Right kidney (tissue), 9 donors: ENCODE measurements around the gene CLTB.
A peak's percentile ranks its signal among the peaks of the same experiment; 100 is the strongest.
"Not testable (repeated sequence)": the region's sequence is repeated elsewhere in the genome, so short reads cannot be mapped to it uniquely, and the experiment has no call there.

Source experiments
- DNase-seq: peaks from one replicate; pipeline ENCODE4 v3.0.0-alpha.2; 2016
- long read RNA-seq, 8 donors: transcript quantifications; one replicate each; lab custom pipeline, GENCODE V29; 2026

Gene CLTB
- long read RNA-seq, donor 1, transcript CLTB-202 (5 exons, 1,161 nt), result major isoform, 48 of 68 reads
- long read RNA-seq, donor 1, partial matches to known transcripts, result 18 of 68 reads
- long read RNA-seq, donor 1, other reads (novel, unspliced or antisense), result 0 of 68 reads
- long read RNA-seq, donor 2, transcript CLTB-202 (5 exons, 1,161 nt), result major isoform, 28 of 36 reads
- long read RNA-seq, donor 2, partial matches to known transcripts, result 8 of 36 reads
- long read RNA-seq, donor 2, other reads (novel, unspliced or antisense), result 0 of 36 reads
- long read RNA-seq, donor 3, transcript CLTB-202 (5 exons, 1,161 nt), result major isoform, 17 of 17 reads
- long read RNA-seq, donor 3, partial matches to known transcripts, result 0 of 17 reads
- long read RNA-seq, donor 3, other reads (novel, unspliced or antisense), result 0 of 17 reads
- long read RNA-seq, donor 4, transcript CLTB-202 (5 exons, 1,161 nt), result major isoform, 24 of 38 reads
- long read RNA-seq, donor 4, partial matches to known transcripts, result 14 of 38 reads
- long read RNA-seq, donor 4, other reads (novel, unspliced or antisense), result 0 of 38 reads
- long read RNA-seq, donor 5, transcript CLTB-202 (5 exons, 1,161 nt), result major isoform, 32 of 34 reads
- long read RNA-seq, donor 5, partial matches to known transcripts, result 0 of 34 reads
- long read RNA-seq, donor 5, other reads (novel, unspliced or antisense), result 0 of 34 reads
- long read RNA-seq, donor 6, transcript CLTB-202 (5 exons, 1,161 nt), result major isoform, 26 of 48 reads
- long read RNA-seq, donor 6, partial matches to known transcripts, result 21 of 48 reads
- long read RNA-seq, donor 6, other reads (novel, unspliced or antisense), result 0 of 48 reads
- long read RNA-seq, donor 7, transcript CLTB-202 (5 exons, 1,161 nt), result major isoform, 42 of 49 reads
- long read RNA-seq, donor 7, partial matches to known transcripts, result 6 of 49 reads
- long read RNA-seq, donor 7, other reads (novel, unspliced or antisense), result 0 of 49 reads
- long read RNA-seq, donor 8, transcript CLTB-202 (5 exons, 1,161 nt), result major isoform, 34 of 40 reads
- long read RNA-seq, donor 8, partial matches to known transcripts, result 5 of 40 reads
- long read RNA-seq, donor 8, other reads (novel, unspliced or antisense), result 0 of 40 reads

GRCh38 chr5:176415952-176416924 lies at the start of gene CLTB:
Gene CLTB, minus strand, starts transcription at chr5:176416539. Its CDS starts 176 bp downstream, at chr5:176416363.
- DNase-seq, result peak; percentile 91

GRCh38 chr5:176463113-176463764 lies 46.9 kb upstream of the CLTB start:
- no peak for DNase-seq

- DNase-seq, result no peak
These were observed 45.0 kb upstream of the CLTB start for GRCh38 chr5:176461349-176461748.

GRCh38 chr5:176458904-176459561 lies 42.7 kb upstream of the CLTB start:
- no peak for DNase-seq

GRCh38 chr5:176454724-176455394 lies 38.5 kb upstream of the CLTB start:
- no peak for DNase-seq

- DNase-seq, result no peak
These were observed 33.7 kb upstream of the CLTB start for GRCh38 chr5:176450077-176450476.

GRCh38 chr5:176447978-176448608 lies 31.8 kb upstream of the CLTB start, which contains the start of gene FAF2:
Gene FAF2, plus strand, starts transcription at chr5:176448385. Its CDS starts 23 bp downstream, at chr5:176448408.
- peak; percentile 96 for DNase-seq

- peak; percentile 91 for DNase-seq
These were observed 31.2 kb upstream of the CLTB start for GRCh38 chr5:176447591-176447977.

- DNase-seq, result no peak
These were observed 30.7 kb upstream of the CLTB start for GRCh38 chr5:176446884-176447590.

GRCh38 chr5:176446028-176446665 lies 29.8 kb upstream of the CLTB start:
- DNase-seq, result no peak

GRCh38 chr5:176444742-176445141 lies 28.4 kb upstream of the CLTB start:
- DNase-seq, result no peak

GRCh38 chr5:176442911-176443310 lies 26.6 kb upstream of the CLTB start:
- DNase-seq, result not testable (repeated sequence)

GRCh38 chr5:176441921-176442323 lies 25.6 kb upstream of the CLTB start:
- DNase-seq, result no peak

GRCh38 chr5:176440927-176441706 lies 24.8 kb upstream of the CLTB start:
- no peak for DNase-seq

GRCh38 chr5:176438959-176439757 lies 22.8 kb upstream of the CLTB start:
- no peak for DNase-seq

- DNase-seq, result no peak
These were observed 20.3 kb upstream of the CLTB start for GRCh38 chr5:176436656-176437055.
